OCI-LY3 (cell line): ENCODE results near the gene NUP188.

Experiments
- H2AFZ ChIP-seq: fragments of 200-600, 300-600 bp; shearing (Covaris generic); 2 replicates; pipeline ENCODE4 v1.6.0; 2014; ENCODE audit warnings: antibody characterized with exemption, low read depth, low read length
- H3K27ac ChIP-seq: fragments of 200-600, 300-600 bp; sonication (generic); 2 replicates; pipeline ENCODE4 v1.5.1; 2014; ENCODE audit warnings: mild to moderate bottlenecking, low read length, moderate library complexity, mixed read lengths
- H3K27me3 ChIP-seq: fragments of 200-600, 300-600 bp; sonication (generic); 2 replicates; pipeline ENCODE4 v1.6.1; 2014; ENCODE audit warnings: low read depth, low read length, mixed read lengths
- H3K36me3 ChIP-seq: fragments of 200-600, 300-600 bp; sonication (generic); replicated peaks from 2 replicates; pipeline ENCODE3; 2014; ENCODE audit warnings: low read depth, low read length, mixed read lengths
- H3K4me1 ChIP-seq: fragments of 300-600, 200-600 bp; sonication (generic); 2 replicates; pipeline ENCODE4 v1.6.1; 2014; ENCODE audit warnings: low read length, mixed read lengths
- H3K4me2 ChIP-seq: fragments of 200-600, 300-600 bp; sonication (generic); 2 replicates; pipeline ENCODE4 v1.6.1; 2014; ENCODE audit warnings: low read length, mixed read lengths
- H3K4me3 ChIP-seq: fragments of 300-600, 200-600 bp; sonication (generic); 2 replicates; pipeline ENCODE4 v1.5.1; 2014; ENCODE audit warnings: antibody characterized with exemption, mild to moderate bottlenecking, low read length, moderate library complexity
- H3K79me2 ChIP-seq: fragments of 300-600, 200-600 bp; shearing (Covaris generic); 2 replicates; pipeline ENCODE4 v1.6.1; 2014; ENCODE audit warnings: mild to moderate bottlenecking, low read length, mixed read lengths
- H3K9ac ChIP-seq: fragments of 300-600, 200-600 bp; shearing (Covaris generic); 2 replicates; pipeline ENCODE4 v1.6.0; 2014; ENCODE audit warnings: mild to moderate bottlenecking, low read length, moderate library complexity
- H3K9me3 ChIP-seq: fragments of 200-600, 300-600 bp; shearing (Covaris generic); 2 replicates; pipeline ENCODE4 v1.6.1; 2014; ENCODE audit warnings: low read length, mixed read lengths; ENCODE audit not compliant: insufficient read depth
- H4K20me1 ChIP-seq: fragments of 200-600, 300-600 bp; sonication (generic); 2 replicates; pipeline ENCODE4 v1.6.1; 2016; ENCODE audit warnings: low read length, mixed read lengths; ENCODE audit not compliant: insufficient read depth
- CTCF ChIP-seq: fragments of 200-600, 300-600 bp; sonication (generic); IDR thresholded peaks from 2 replicates; pipeline ENCODE4 v1.5.1; 2014; ENCODE audit warnings: antibody characterized with exemption, low read length, low read depth
- EZH2phosphoT487 ChIP-seq: fragments of 200-600 bp; shearing (Covaris generic); IDR thresholded peaks from 2 replicates; pipeline ENCODE4 v1.6.1; 2018; ENCODE audit warnings: antibody characterized with exemption, mixed run types, low read depth

The NUP188 gene

GRCh38 chr9:128913048-128913900 is 34.2 kb upstream of the NUP188 start:
- H4K20me1 ChIP-seq = peaks cover 12% of the 10 kb centered on the region
- H3K27ac ChIP-seq = no peak overlapping the region
- peaks cover 14% of the 10 kb centered on the region for H3K36me3 ChIP-seq
- H3K27me3 ChIP-seq = no peaks in the 10 kb centered on the region
- H3K4me1 ChIP-seq = no peaks in the 10 kb centered on the region
- H3K9ac ChIP-seq = no peak overlapping the region
- H3K4me2 ChIP-seq = no peak overlapping the region
- no peak overlapping the region for H2AFZ ChIP-seq
- no peak overlapping the region for H3K4me3 ChIP-seq
- no peaks in the 10 kb centered on the region; the same call in 1 of the 2 replicates for H3K79me2 ChIP-seq
- no peak for TF ChIP-seq CTCF
- no peak for TF ChIP-seq EZH2phosphoT487
- no peaks in the 10 kb centered on the region for H3K9me3 ChIP-seq

DNA sequence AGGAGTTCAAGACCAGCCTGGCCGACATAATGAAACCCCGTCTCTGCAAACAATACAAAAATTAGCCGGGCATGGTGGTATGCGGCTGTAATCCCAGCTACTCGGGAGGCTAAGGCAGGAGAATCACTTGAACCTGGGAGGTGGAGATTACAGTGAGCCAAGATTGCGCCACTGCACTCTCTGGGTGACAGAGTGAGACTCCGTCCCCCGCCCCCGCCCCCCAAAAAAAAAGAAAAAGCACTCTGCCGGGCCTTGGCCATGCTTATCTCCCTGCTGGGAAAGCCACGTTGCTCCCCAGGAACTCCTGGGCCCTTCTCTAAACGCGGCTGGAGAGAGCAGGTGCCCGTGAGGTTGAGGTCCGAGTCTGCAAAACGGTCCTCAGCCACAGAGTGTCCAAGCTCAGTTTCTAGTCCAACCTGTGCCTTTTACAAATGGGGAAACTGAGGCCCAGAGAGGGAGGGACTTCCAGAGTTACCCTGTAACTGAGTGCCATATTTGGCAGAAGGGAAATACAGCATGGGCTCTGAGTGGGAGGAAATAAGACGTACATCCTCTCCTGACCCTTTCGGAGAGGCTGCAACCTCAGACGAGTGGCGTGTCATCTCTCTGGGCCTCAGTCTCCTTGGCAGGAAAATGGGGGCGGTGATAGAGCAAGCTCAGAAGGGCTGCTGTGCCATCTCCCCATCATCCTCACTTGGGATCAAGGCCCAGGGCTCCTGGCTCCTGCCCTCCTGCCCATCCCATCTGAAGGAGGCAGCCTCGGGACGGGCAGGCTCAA is 33.3 kb upstream of the NUP188 start:
- H3K27ac ChIP-seq = no peak overlapping the region
- H3K9ac ChIP-seq = no peak overlapping the region
- peaks cover 6% of the 10 kb centered on the region for H3K36me3 ChIP-seq
- H3K79me2 ChIP-seq = no peaks in the 10 kb centered on the region; the same call in 1 of the 2 replicates
- H3K4me2 ChIP-seq = no peak overlapping the region
- no peaks in the 10 kb centered on the region for H3K27me3 ChIP-seq
- H3K4me3 ChIP-seq = no peak overlapping the region
- H3K4me1 ChIP-seq = no peaks in the 10 kb centered on the region
- peaks cover 12% of the 10 kb centered on the region for H4K20me1 ChIP-seq
- H3K9me3 ChIP-seq = no peaks in the 10 kb centered on the region
- no peak for TF ChIP-seq CTCF
- no peak overlapping the region for H2AFZ ChIP-seq

DNA sequence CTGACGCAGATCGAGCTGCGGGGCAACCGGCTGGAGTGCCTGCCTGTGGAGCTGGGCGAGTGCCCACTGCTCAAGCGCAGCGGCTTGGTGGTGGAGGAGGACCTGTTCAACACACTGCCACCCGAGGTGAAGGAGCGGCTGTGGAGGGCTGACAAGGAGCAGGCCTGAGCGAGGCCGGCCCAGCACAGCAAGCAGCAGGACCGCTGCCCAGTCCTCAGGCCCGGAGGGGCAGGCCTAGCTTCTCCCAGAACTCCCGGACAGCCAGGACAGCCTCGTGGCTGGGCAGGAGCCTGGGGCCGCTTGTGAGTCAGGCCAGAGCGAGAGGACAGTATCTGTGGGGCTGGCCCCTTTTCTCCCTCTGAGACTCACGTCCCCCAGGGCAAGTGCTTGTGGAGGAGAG is 31.3 kb upstream of the NUP188 start:
- Histone ChIP-seq H3K4me1 (peaks cover 9% of the 10 kb centered on the region), H3K79me2 (no peaks in the 10 kb centered on the region; the same call in 1 of the 2 replicates), H3K27ac (no peak overlapping the region), H3K9me3 (no peaks in the 10 kb centered on the region), H3K9ac (no peak overlapping the region), H3K4me2 (no peak overlapping the region), H3K4me3 (no peak overlapping the region), H3K27me3 (no peaks in the 10 kb centered on the region), H4K20me1 (peaks cover 5% of the 10 kb centered on the region), H2AFZ (no peak overlapping the region), H3K36me3 (no peaks in the 10 kb centered on the region)
- TF ChIP-seq EZH2phosphoT487 (no peak), CTCF (no peak)

GRCh38 chr9:128916745-128917144 is 30.8 kb upstream of the NUP188 start:
- Histone ChIP-seq H3K9me3 (no peaks in the 10 kb centered on the region), H3K4me3 (no peak overlapping the region), H2AFZ (no peak overlapping the region), H4K20me1 (peaks cover under 1% of the 10 kb centered on the region; the same call in 1 of the 2 replicates), H3K27ac (no peak overlapping the region), H3K27me3 (no peaks in the 10 kb centered on the region), H3K9ac (no peak overlapping the region), H3K4me1 (peaks cover 12% of the 10 kb centered on the region), H3K79me2 (peaks cover 4% of the 10 kb centered on the region; the same call in 1 of the 2 replicates), H3K36me3 (no peaks in the 10 kb centered on the region), H3K4me2 (no peak overlapping the region)
- TF ChIP-seq CTCF (no peak), EZH2phosphoT487 (no peak)
